Keratinocyte (primary cell): ENCODE measurements around the gene HHIPL1. TPM values are rescaled to one million over a fixed set of nuclear protein-coding genes. Genes with fewer than 3 reads are reported as not detected.

Experiments used
- DNase-seq: peaks from one replicate; pipeline ENCODE4 v3.0.0-alpha.2; 2011; ENCODE audit warnings: low read depth, missing footprints, low spot score
- FAIRE-seq: peaks from 2 replicates; lab custom pipeline; 2011; peaks lifted over from hg19 to GRCh38; lab: Jason Lieb, UNC
- H2AFZ ChIP-seq: 2 replicates; pipeline ENCODE4 v1.6.0; 2012; ENCODE audit warnings: low read length, control low read depth, inconsistent platforms; ENCODE audit not compliant: control insufficient read depth
- H3K27ac ChIP-seq: 2 replicates; pipeline ENCODE4 v1.5.1; 2011; ENCODE audit warnings: low read length; ENCODE audit not compliant: control insufficient read depth, insufficient read depth
- H3K27me3 ChIP-seq: 3 replicates; pipeline ENCODE4 v1.6.0; 2011; ENCODE audit warnings: low read length; ENCODE audit not compliant: control insufficient read depth, insufficient read depth; ENCODE audit errors: extremely low read depth
- H3K36me3 ChIP-seq, 2 experiments: 2 replicates in 1 of 2; 3 replicates in 1 of 2; pipeline ENCODE4 v1.5.1; 2011; ENCODE audit warnings: low read length in 2 of 2, mild to moderate bottlenecking in 1 of 2; ENCODE audit not compliant: control insufficient read depth in 2 of 2, insufficient read depth in 2 of 2; ENCODE audit errors: extremely low read depth in 1 of 2
- H3K4me1 ChIP-seq: 3 replicates; pipeline ENCODE4 v1.5.1; 2011; ENCODE audit warnings: low read length; ENCODE audit not compliant: control insufficient read depth, insufficient read depth; ENCODE audit errors: extremely low read depth
- H3K4me2 ChIP-seq: 3 replicates; pipeline ENCODE4 v1.6.0; 2011; ENCODE audit warnings: low read depth, low read length; ENCODE audit not compliant: control insufficient read depth, insufficient read depth; ENCODE audit errors: extremely low read depth
- H3K4me3 ChIP-seq, 3 experiments: fragments of 200-600 bp in 1 of 3; sonication (generic) in 1 of 3; 2 replicates in 2 of 3; 3 replicates in 1 of 3; pipeline ENCODE4 v1.5.1; 2011 to 2016; ENCODE audit warnings: low read length in 3 of 3, mild to moderate bottlenecking in 3 of 3, control low read depth in 2 of 3, inconsistent platforms in 1 of 3, low read depth in 1 of 3, mixed read lengths in 1 of 3, mixed run types in 1 of 3, moderate library complexity in 1 of 3; ENCODE audit not compliant: control insufficient read depth in 2 of 3, insufficient read depth in 2 of 3; ENCODE audit errors: extremely low read depth in 1 of 3
- H3K79me2 ChIP-seq: 2 replicates; pipeline ENCODE4 v1.6.0; 2012; ENCODE audit warnings: low read length; ENCODE audit not compliant: control insufficient read depth, insufficient read depth
- H3K9ac ChIP-seq: 3 replicates; pipeline ENCODE4 v1.6.0; 2011; ENCODE audit warnings: low read length; ENCODE audit not compliant: control insufficient read depth, insufficient read depth; ENCODE audit errors: extremely low read depth
- H3K9me1 ChIP-seq: 3 replicates; pipeline ENCODE4 v1.6.0; 2011; ENCODE audit warnings: low read length; ENCODE audit not compliant: control insufficient read depth, insufficient read depth; ENCODE audit errors: extremely low read depth
- H3K9me3 ChIP-seq: 2 replicates; pipeline ENCODE4 v1.5.1; 2012; ENCODE audit warnings: low read depth, low read length; ENCODE audit not compliant: control insufficient read depth
- H4K20me1 ChIP-seq: 3 replicates; pipeline ENCODE4 v1.6.0; 2011; ENCODE audit warnings: low read length; ENCODE audit not compliant: control insufficient read depth, insufficient read depth; ENCODE audit errors: extremely low read depth
- EZH2 ChIP-seq: IDR thresholded peaks from one replicate; pipeline ENCODE4 v1.6.1; 2012; ENCODE audit warnings: inconsistent platforms, mild to moderate bottlenecking, low read length, moderate library complexity
- dilution Hi-C: fragments of 300-500 bp; cut with MboI; formaldehyde crosslinking; loops from one replicate; pipeline ENCODE4 v1.7.0; 2020; ENCODE audit warnings: low sequenced_read_pairs; ENCODE audit not compliant: extremely low pct_ligation_motif_present
- polyA plus RNA-seq, 5 experiments: library from polyadenylated mRNA; depleted of rRNA in 3 of 5; stranded (reverse) in 3 of 5; stranded (forward) in 1 of 5; unstranded in 1 of 5; fragments of >200 nt; gene quantifications; 1 replicate in 1 of 5; 2 replicates in 3 of 5; 3 replicates in 1 of 5; pipeline versions ENCODE4 v1.2.1 to v1.2.3, GENCODE V29; 2011 to 2012; ENCODE audit warnings: missing spikeins in 2 of 5, low read depth in 1 of 5, low replicate concordance in 1 of 5
- TF ChIP-seq, protein P1 (sequence below), 3 experiments: IDR thresholded peaks in 1 of 3; conservative IDR thresholded peaks in 1 of 3; optimal IDR thresholded peaks in 1 of 3; 2 replicates in 2 of 3; 3 replicates in 1 of 3; pipeline versions ENCODE3 to v1.5.1; 2011; ENCODE audit warnings: low read length in 3 of 3, mild to moderate bottlenecking in 3 of 3, moderate library complexity in 2 of 3, control low read depth in 1 of 3, inconsistent platforms in 1 of 3; ENCODE audit not compliant: insufficient read depth in 2 of 3; ENCODE audit errors: extremely low read depth in 1 of 3

HHIPL1 gene
- polyA plus RNA-seq, 1 donor (not counting 4 experiments of a cell fraction or from before 2014, with no cell fraction given): 0.08 TPM

DNA sequence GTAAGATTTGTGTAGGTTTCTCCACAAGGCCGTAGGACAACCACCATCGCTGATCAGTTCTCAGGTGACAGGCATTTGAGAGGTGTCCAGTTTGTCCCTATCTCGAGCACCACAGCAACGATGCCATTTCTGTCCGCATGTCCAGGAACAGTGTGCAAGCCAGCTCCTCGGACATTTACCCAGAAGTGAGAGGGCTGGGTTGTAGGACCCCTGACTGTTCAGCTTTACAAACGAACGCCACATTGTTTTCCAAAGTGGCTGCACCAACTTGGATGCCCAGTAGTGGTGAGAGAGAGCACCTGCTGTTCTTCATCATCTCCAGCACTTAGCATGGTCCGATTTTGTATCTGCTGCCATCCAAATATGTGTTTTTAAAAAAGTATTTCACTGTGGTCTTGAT lies 77.8 kb downstream of the HHIPL1 start:
- H2AFZ ChIP-seq: no peak overlapping the region
- no peaks in the 10 kb centered on the region for H3K36me3 ChIP-seq
- H4K20me1 ChIP-seq: peaks cover 3% of the 10 kb centered on the region
- peaks cover 26% of the 10 kb centered on the region for H3K27me3 ChIP-seq
- H3K9me1 ChIP-seq: no peaks in the 10 kb centered on the region
- TF ChIP-seq, protein P1, sequence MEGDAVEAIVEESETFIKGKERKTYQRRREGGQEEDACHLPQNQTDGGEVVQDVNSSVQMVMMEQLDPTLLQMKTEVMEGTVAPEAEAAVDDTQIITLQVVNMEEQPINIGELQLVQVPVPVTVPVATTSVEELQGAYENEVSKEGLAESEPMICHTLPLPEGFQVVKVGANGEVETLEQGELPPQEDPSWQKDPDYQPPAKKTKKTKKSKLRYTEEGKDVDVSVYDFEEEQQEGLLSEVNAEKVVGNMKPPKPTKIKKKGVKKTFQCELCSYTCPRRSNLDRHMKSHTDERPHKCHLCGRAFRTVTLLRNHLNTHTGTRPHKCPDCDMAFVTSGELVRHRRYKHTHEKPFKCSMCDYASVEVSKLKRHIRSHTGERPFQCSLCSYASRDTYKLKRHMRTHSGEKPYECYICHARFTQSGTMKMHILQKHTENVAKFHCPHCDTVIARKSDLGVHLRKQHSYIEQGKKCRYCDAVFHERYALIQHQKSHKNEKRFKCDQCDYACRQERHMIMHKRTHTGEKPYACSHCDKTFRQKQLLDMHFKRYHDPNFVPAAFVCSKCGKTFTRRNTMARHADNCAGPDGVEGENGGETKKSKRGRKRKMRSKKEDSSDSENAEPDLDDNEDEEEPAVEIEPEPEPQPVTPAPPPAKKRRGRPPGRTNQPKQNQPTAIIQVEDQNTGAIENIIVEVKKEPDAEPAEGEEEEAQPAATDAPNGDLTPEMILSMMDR (optimal IDR thresholded peaks at IDR 0.05 in 1 of 3, IDR thresholded peaks at IDR 0.05 in 1 of 3, conservative IDR thresholded peaks at IDR 0.05 in 1 of 3; ENCODE audit: extremely low read depth in 1 of 3, insufficient read depth in 2 of 3, low read length in 3 of 3): no peak
- no peak for TF ChIP-seq EZH2
- H3K79me2 ChIP-seq: no peaks in the 10 kb centered on the region
- H3K4me2 ChIP-seq: no peak overlapping the region
- FAIRE-seq (no peak), DNase-seq (no peak)
- no peaks in the 10 kb centered on the region for H3K4me1 ChIP-seq
- dilution Hi-C loops: loop anchor here (25.0 kb wide), 1 partner anchor 140 kb away; no protein-coding TSS in a partner anchor
- H3K4me3 ChIP-seq: no peak overlapping the region
- H3K9me3 ChIP-seq: no peaks in the 10 kb centered on the region
- no peak overlapping the region for H3K27ac ChIP-seq
- no peak overlapping the region for H3K9ac ChIP-seq

DNA sequence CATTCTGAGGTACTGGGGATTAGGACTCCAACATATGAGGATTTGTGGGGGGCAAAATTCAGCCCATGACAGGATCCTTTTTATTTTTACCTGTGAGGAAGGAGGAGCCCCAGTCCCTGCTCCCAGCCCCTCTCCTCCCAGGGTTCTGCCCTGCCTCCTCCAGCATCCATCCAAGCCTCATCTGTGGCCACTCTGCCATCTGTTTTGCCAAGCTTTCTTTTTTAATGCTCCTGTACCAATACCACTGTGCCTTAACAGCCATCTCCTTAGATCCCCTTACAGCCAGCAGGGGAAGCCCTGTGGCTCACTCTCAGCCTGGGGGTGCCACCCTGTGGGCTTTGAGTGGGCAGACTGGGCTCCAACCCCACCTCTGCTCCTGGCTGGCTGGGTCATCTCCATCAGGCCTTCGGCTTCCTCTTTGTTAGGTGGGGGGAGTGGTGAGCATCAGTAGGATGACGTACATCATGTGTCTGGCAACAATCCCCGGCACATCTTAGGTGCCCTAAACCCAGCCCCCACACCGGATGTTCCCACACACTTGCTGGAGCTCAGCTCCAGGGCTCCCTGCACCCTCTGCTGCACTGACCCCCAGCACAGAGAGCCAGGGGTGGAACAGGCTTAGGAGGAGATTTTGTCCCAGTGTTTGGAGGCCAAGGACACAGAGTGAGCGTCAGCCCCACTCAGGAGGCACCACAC lies 79.4 kb downstream of the HHIPL1 start:
- Histone ChIP-seq H4K20me1 (peaks cover 3% of the 10 kb centered on the region), H3K4me2 (no peak overlapping the region), H3K9ac (no peak overlapping the region), H3K9me3 (no peaks in the 10 kb centered on the region), H3K79me2 (no peaks in the 10 kb centered on the region), H3K9me1 (no peaks in the 10 kb centered on the region), H3K4me1 (no peaks in the 10 kb centered on the region), H2AFZ (no peak overlapping the region), H3K27me3 (peaks cover 33% of the 10 kb centered on the region), H3K36me3 (no peaks in the 10 kb centered on the region), H3K4me3 (no peak overlapping the region), H3K27ac (no peak overlapping the region)
- DNase-seq (no peak), FAIRE-seq (no peak)
- dilution Hi-C loops: loop anchor here (25.0 kb wide), 1 partner anchor 138 kb away; no protein-coding TSS in a partner anchor
- TF ChIP-seq, protein P1 (optimal IDR thresholded peaks at IDR 0.05 in 1 of 3, IDR thresholded peaks at IDR 0.05 in 1 of 3, conservative IDR thresholded peaks at IDR 0.05 in 1 of 3; ENCODE audit: extremely low read depth in 1 of 3, insufficient read depth in 2 of 3, low read length in 3 of 3): no peak
- no peak for TF ChIP-seq EZH2
